Stimulated activated CD4-positive, alpha-beta T cell treated with anti-CD3 and anti-CD28 coated beads, Interleukin-1b, Interleukin-23, amount 100 ng/mL, for 1 hour (primary cell): ENCODE results near the gene CRTC3.
"Not testable (repeated sequence)": the region's sequence is repeated elsewhere in the genome, so short reads cannot be mapped to it uniquely, and the experiment has no call there.

Experiments
- DNase-seq, 2 donors: peaks; one replicate each; pipeline ENCODE4 v3.0.0-alpha.2; 2020; ENCODE audit warnings: low read depth in 2 of 2

Gene CRTC3

GRCh38 chr15:90675464-90675863 lies 145.7 kb downstream of the CRTC3 start:
- no peak for DNase-seq

GRCh38 chr15:90677807-90678790 lies 148.4 kb downstream of the CRTC3 start:
- no peak for DNase-seq

- no peak for DNase-seq
Observed at GRCh38 chr15:90679959-90680358, 150.2 kb downstream of the CRTC3 start.

- no peak for DNase-seq
Observed at GRCh38 chr15:90680371-90680935, 150.7 kb downstream of the CRTC3 start.

- DNase-seq = no peak
Observed at GRCh38 chr15:90681056-90681455, 151.3 kb downstream of the CRTC3 start.

- DNase-seq = no peak
Observed at GRCh38 chr15:90681480-90681879, 151.8 kb downstream of the CRTC3 start.

GRCh38 chr15:90683371-90683770 lies 153.6 kb downstream of the CRTC3 start:
- no peak for DNase-seq

GRCh38 chr15:90683876-90684275 lies 154.2 kb downstream of the CRTC3 start:
- no peak for DNase-seq

GRCh38 chr15:90684281-90684680 lies 154.6 kb downstream of the CRTC3 start:
- DNase-seq = no peak

- no peak for DNase-seq
Observed at GRCh38 chr15:90685591-90686434, 156.1 kb downstream of the CRTC3 start.

- no peak for DNase-seq
Observed at GRCh38 chr15:90686435-90687218, 156.9 kb downstream of the CRTC3 start.

GRCh38 chr15:90689326-90689961 lies 159.7 kb downstream of the CRTC3 start:
- DNase-seq = not testable (repeated sequence)

GRCh38 chr15:90690585-90690984 lies 160.9 kb downstream of the CRTC3 start:
- DNase-seq = no peak

GRCh38 chr15:90691369-90691768 lies 161.6 kb downstream of the CRTC3 start:
- no peak for DNase-seq

GRCh38 chr15:90691982-90692773 lies 162.5 kb downstream of the CRTC3 start:
- no peak for DNase-seq
